Stimulated activated naive B cell treated with anti-CD40 and anti-IgM and Interleukin-4, amounts not matched to agents 10 μg/mL and 1 μg/mL and 100 μg/mL, for 72 hours (primary cell): ENCODE data around the gene PAH.

Experiments used
- ATAC-seq, 2 donors: fragments of 150-1000 bp; cut with Tn5 transposase; replicated peaks; 2 replicates each; pipeline ENCODE4 v1.10.0; 2021; ENCODE audit warnings: moderate library complexity in 1 of 2
- DNase-seq: peaks from one replicate; pipeline ENCODE4 v3.0.0; 2021
- H3K27ac Mint-ChIP-seq: one replicate; pipeline ENCODE4 v1.8.0; 2022; ENCODE audit warnings: mild to moderate bottlenecking, mixed read lengths
- H3K27me3 Mint-ChIP-seq, 2 donors: one replicate each; pipeline ENCODE4 v1.8.0; 2022; ENCODE audit warnings: mixed read lengths in 2 of 2
- H3K36me3 Mint-ChIP-seq, 2 donors: one replicate each; pipeline ENCODE4 v1.8.0; 2022; ENCODE audit warnings: mixed read lengths in 2 of 2, mild to moderate bottlenecking in 1 of 2
- H3K4me1 Mint-ChIP-seq, 2 donors: one replicate each; pipeline ENCODE4 v1.8.0; 2022; ENCODE audit warnings: mixed read lengths in 2 of 2, mild to moderate bottlenecking in 1 of 2
- H3K4me3 Mint-ChIP-seq, 2 donors: one replicate each; pipeline ENCODE4 v1.8.0; 2022; ENCODE audit warnings: mild to moderate bottlenecking in 2 of 2, mixed read lengths in 2 of 2, moderate library complexity in 1 of 2
- H3K9me3 Mint-ChIP-seq, 2 donors: one replicate each; pipeline ENCODE4 v1.8.0; 2022; ENCODE audit warnings: mixed read lengths in 2 of 2, mild to moderate bottlenecking in 1 of 2

Gene PAH

DNA sequence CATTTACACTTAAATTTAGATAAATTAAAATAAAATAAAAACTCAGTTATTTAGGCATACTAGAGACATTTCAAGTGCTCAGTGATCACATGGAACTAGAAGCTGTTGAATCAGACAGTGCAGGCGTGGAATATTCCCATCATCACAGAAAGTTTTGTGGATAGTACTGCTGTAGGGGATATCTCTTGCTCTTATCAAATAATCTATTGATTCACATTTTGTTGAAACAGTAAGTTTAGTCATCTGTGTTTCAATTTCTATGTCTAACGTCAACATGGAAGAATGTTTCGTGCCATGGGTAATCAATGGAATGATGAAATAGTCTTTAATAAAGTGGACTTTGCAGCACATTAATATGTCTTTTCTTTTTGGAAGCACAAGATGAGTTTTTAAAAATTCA, 108.6 kb downstream of the PAH start:
- no peak for DNase-seq
- Mint-ChIP-seq H3K4me1 (peaks cover 0 to 2% of the 10 kb centered on the region in 2 donors), H3K9me3 (no peaks in the 10 kb centered on the region), H3K27me3 (peaks cover 31 to 36% of the 10 kb centered on the region in 2 donors), H3K4me3 (no peak overlapping the region), H3K27ac (no peak overlapping the region), H3K36me3 (no peaks in the 10 kb centered on the region)
- no peak for ATAC-seq

DNA sequence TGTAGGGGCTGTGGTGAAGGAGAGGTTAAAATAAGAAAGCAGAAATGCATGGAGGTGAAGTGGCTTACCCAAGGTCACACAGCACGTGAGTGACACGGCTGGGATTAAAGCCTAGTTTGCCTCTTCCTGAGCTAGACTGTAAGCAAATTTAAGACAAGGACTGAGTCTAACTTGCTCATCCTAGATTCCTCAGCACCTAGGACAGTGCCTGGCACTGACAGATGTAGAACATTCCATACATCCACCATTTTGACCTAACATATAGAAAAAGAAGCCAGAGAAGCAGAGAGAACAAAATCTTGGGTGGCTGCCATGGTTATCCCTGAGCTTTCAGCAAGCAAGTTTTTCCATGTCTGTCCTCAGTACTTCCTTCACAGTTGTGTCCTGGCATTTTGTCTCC, 110.5 kb downstream of the PAH start:
- DNase-seq (no peak), ATAC-seq (no peak)
- no peaks in the 10 kb centered on the region for H3K36me3 Mint-ChIP-seq
- H3K27me3 Mint-ChIP-seq: peaks cover 17 to 23% of the 10 kb centered on the region in 2 donors
- no peaks in the 10 kb centered on the region for H3K4me1 Mint-ChIP-seq
- no peak overlapping the region for H3K4me3 Mint-ChIP-seq
- H3K27ac Mint-ChIP-seq: no peak overlapping the region
- H3K9me3 Mint-ChIP-seq: no peaks in the 10 kb centered on the region

DNA sequence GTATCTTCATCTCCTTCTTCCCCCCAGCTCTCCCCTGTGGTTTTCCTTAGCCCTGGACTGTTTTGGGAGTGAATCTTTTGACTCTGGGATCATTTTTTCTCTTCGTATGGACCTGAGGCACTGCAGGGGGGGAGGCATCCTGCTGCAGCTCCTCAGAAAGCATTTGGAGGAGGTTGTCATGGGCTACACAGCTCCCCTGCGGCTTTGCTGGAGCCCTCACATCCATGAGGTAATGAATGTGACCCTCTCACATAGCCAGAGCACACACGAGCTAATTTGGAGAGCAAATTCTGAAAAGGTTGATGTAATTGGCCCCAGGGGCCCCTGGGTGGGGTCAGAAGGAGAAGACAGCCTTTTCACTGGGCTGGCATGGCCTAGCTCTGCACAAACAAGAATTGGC, 110.9 kb downstream of the PAH start:
- H3K27me3 Mint-ChIP-seq: peaks cover 17 to 23% of the 10 kb centered on the region in 2 donors
- H3K9me3 Mint-ChIP-seq: no peaks in the 10 kb centered on the region
- H3K4me3 Mint-ChIP-seq: no peak overlapping the region
- ATAC-seq (no peak), DNase-seq (no peak)
- H3K4me1 Mint-ChIP-seq: no peaks in the 10 kb centered on the region
- H3K36me3 Mint-ChIP-seq: no peaks in the 10 kb centered on the region
- no peak overlapping the region for H3K27ac Mint-ChIP-seq

DNA sequence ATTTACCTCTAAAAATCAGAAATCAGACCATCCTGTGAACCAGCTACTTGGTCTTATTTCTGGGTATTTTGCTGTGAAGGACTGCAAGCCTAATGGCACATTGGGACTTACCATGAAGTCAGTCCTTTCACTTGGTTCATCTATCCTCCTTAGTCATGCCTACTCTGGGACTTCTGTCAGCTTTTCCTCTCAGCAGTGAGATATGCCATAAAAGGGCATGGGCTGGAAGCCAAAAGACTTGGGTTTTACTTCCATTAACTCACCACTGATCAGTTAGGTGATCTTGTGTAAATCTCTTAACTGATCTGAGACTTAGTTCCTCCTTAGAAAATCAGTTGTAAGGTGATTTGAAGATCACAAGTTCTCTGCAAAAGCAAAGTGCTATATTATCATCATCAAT, 116.5 kb downstream of the PAH start:
- Mint-ChIP-seq H3K27ac (no peak overlapping the region), H3K36me3 (no peaks in the 10 kb centered on the region), H3K4me3 (no peak overlapping the region), H3K27me3 (peaks cover 9 to 21% of the 10 kb centered on the region in 2 donors), H3K4me1 (no peaks in the 10 kb centered on the region), H3K9me3 (no peaks in the 10 kb centered on the region)
- DNase-seq (no peak), ATAC-seq (no peak)

DNA sequence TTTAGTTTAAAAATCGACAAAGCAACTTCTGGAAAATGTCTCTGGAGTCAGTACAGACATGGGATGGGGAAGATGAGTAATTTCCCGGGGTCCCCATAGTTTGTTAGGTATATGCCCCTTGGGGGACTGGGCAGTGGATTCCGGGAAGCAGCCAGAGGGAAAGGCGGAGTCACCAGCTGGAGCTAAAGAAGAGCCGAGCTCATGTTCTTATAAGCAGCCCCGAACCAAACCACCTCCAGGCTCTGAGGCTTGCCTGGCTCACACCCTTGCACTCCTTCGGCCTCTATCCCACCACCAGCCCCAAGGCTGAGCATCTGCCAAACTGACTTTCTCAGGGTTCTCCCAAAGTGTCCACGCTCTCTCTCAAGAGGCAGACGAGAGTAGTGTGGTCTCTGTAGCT, 117.8 kb downstream of the PAH start:
- DNase-seq (no peak), ATAC-seq (no peak)
- no peaks in the 10 kb centered on the region for H3K4me1 Mint-ChIP-seq
- peaks cover 8 to 22% of the 10 kb centered on the region in 2 donors for H3K27me3 Mint-ChIP-seq
- H3K9me3 Mint-ChIP-seq: no peaks in the 10 kb centered on the region
- no peak overlapping the region for H3K27ac Mint-ChIP-seq
- H3K4me3 Mint-ChIP-seq: no peak overlapping the region
- H3K36me3 Mint-ChIP-seq: no peaks in the 10 kb centered on the region

DNA sequence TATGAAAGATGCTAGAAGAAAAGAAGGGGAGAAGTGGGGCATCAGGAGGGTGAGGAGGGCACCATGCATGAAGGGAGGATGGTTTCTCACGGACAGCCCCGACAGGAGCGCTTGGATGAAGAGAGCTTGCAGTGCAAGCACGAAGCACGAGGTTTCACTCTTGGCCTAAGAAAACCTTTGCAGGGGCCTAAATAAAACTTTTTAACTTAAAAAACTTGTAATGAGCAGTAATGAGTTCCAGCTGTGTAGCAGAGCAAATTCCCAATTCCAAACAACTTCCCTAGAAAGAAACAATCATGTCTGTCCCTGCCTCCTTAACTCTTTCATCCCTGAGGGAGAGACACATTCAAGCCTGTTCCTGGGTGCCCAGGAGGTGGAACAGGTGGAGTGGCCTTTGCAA, 119.5 kb downstream of the PAH start:
- Mint-ChIP-seq H3K4me1 (no peaks in the 10 kb centered on the region), H3K9me3 (no peaks in the 10 kb centered on the region), H3K4me3 (no peak overlapping the region), H3K27me3 (peaks cover 11 to 32% of the 10 kb centered on the region in 2 donors), H3K27ac (no peak overlapping the region), H3K36me3 (no peaks in the 10 kb centered on the region)
- DNase-seq: no peak
- no peak for ATAC-seq

- Mint-ChIP-seq H3K27ac (no peak overlapping the region), H3K4me3 (no peak overlapping the region), H3K4me1 (no peaks in the 10 kb centered on the region), H3K9me3 (no peaks in the 10 kb centered on the region), H3K36me3 (no peaks in the 10 kb centered on the region), H3K27me3 (peaks cover 28% of the 10 kb centered on the region in 2 donors)
- no peak for DNase-seq
- ATAC-seq: no peak
Measured at GRCh38 chr12:102793921-102794320, 123.1 kb downstream of the PAH start.
